GM18511 (cell line): Measurements from ENCODE around the gene MAP2K5.

Source experiments
- ATAC-seq: cut with Tn5 transposase; IDR thresholded peaks from one replicate; pipeline ENCODE4 v1.9.1; 2021; ENCODE audit warnings: mild to moderate bottlenecking, moderate library complexity; ENCODE audit not compliant: unreplicated experiment

Gene MAP2K5

GRCh38 chr15:67717776-67718175, 175.3 kb downstream of the MAP2K5 start:
- ATAC-seq = no peak

- no peak for ATAC-seq
Observed at GRCh38 chr15:67719330-67719959, 176.9 kb downstream of the MAP2K5 start.

DNA sequence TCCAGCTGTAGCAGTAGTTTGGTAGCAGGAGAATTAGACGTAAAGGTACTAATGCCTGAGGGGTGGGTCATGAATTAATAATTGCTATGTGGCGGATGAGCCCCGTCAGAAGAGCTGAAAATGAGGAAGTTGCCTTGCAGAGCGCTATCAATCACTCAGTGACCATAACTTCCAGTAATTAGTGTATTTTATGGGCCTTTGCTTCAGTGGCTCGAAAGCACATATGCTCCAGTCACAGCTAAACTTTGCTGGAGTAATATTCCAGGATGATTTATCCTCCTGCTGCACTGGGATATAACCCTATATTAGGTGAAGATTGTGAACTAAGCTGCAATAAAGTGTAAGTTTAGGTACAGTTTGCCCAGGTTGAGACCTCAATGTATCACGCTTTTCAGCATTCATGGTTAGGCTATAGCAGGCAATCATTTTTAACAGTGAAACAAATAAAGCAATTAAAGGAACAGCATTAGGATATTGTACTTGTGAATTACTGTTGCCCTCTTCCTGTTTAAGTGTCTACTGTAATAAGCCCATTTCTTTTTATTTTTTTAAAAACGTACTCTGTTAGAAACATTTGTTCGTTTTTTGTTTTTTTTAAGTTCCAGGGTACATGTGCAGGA, 178.2 kb downstream of the MAP2K5 start:
- ATAC-seq = no peak

GRCh38 chr15:67722030-67722817, 179.7 kb downstream of the MAP2K5 start:
- no peak for ATAC-seq

DNA sequence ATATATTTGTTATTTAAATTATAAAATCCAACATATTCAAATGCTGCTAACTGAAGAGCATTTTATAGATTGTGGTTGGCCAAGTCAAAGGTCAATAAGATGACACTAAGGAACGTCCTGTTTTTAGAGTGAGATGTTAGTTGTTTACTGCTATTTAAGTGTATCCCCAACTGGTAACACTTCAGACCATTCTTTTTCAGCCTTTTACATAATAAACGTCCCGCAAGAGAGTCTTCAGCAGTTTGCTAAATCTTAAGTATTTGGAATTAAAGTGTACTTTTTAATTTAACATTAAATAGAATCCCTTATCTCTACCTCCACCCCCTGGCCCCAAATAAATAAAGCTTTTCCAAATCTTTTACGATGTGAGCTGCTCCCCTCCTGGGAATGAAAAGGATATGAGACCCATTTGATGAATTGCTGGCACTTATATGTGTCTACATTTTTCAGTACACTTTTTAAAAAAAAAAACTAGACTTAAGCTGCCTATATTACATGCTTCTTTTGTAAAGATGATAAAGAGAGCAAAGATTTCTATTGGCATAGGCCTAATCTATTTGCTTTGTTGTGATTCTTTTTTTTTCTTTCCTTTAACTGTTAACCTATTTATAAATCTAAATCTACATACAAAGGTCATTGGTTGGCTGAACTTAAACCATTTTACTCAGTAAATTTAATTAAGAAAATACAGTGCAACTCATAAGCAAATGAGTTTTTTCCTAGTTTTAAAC, 181.0 kb downstream of the MAP2K5 start:
- ATAC-seq = no peak

DNA sequence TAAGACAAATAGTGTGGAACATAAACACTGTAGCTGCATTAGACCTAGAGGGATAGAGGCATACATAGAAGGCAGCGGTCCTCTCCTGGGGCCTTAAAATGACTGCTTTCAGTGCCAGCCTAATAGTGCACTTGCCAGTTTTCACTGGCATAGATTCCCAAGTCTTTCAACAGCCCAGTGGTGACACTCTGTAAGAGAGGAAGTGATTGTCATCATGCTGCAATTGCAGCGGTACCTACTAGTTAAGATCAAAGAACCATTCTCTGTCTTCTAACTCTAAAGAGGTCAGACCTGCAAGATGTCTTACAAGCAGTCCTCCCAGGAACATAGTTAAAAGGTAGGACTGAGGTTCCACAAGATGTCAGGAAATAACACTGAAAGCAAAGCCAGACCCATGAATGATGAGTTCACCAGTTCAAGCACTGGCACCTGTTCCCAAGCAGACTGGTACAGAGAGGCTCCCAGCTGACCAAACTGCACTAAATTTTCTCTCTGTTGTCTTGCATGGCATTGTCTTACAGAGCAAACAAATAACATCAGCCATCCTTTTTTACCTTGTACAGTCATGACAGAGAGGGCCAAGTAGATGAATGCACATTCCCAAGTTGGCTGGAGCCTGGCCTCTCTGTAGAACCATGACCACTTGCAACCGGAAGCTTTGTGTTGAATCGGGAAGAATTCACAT, 182.3 kb downstream of the MAP2K5 start:
- no peak for ATAC-seq

DNA sequence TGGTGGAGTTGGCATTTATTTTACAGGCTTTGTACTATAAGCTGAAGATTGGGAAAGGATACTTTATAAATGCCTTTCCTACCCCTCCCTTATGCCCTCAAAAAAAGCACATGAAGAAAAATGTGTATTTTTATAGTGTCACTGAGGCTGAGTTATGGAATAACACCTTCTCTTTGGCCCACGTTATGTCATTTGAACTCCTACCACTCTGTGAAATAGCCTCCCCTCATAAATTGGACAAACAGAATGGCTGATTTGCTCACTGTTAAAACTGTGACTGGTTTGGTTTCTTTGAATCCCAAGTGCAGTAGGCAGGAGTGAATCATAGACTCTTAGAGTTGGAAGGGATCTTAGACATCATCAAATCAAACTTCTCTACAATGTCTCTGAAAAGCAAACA, 187.6 kb downstream of the MAP2K5 start:
- ATAC-seq = no peak

DNA sequence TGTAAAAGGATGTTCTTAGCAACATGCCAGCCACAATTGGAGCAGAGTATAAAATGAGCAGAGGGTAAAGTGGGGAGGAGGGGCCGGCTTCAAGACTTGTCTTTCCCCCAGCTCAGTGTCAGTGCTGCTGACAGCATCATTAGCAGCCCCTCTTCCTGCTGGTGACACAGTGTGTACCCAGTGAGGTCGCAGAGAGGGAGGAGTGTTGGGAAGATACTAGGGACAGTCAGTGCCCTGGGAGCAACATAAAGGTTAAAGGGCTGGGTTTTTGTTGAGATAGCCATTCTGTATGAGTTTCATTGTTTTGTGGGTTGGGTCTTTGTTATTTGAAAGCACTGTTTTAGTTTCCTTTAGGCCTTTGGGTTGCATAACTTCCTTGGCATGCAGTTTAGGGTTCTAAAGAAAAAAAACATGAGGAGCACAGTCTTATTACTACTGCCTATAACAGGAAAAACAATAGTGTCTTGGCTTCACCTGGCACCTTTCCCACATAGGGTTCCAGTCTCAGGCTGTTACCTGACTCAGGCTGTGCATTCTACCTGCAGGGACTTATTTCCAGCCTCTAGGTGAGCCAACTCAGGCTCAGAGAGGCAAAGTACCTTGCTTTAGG, 188.7 kb downstream of the MAP2K5 start:
- ATAC-seq = no peak

DNA sequence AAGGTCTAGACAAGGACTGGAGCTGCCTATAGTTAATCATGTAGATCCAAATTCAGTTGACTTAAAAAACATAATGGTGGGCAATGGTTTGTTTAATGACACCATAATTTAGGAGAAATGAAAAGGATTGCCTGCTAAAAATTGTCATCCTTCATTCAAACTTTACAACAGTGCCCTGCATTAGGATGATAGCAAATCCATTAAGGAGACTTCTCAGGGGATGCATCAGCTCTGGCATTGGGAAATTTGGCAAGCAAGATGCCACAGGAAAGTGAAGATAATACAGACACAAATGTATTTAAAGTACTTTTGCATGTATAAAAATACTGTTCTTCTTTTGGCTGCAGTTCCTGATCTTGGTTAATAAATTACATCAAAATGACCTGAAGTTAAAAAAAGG, 189.7 kb downstream of the MAP2K5 start:
- ATAC-seq = no peak

DNA sequence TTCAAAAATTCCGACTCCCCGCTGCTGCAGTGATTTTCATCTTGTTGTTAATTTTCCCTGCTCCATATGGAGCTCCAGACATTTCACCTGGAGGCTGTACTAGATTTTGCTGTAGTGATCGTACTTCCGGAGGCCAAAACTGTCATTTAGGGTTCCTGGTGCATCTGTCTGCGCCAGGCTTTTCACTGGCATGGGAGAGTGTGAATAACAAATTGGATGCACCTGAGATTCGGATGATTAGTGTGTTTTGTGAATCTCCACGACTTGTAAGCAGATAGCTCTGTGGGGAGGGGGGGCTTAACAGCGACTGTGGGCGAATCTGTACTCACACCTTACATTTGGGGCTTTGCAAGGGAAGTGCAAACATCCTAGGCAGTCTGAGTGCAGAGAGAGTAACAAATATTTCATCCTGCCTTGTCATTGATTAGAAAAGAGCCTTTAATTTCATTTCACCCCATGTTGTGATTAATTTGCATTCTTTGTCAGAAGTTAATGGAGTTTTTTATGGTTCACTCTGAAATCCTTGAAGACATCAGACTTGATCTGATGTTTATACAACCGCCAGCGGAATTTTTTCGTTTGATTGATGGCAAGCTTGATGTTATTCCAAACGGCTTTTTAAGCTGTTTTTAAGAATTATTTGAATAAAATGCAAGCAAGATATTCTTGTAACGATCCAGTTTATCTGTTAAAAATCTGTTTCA, 190.3 kb downstream of the MAP2K5 start:
- ATAC-seq = no peak

- no peak for ATAC-seq
Observed at GRCh38 chr15:67735896-67736295, 193.4 kb downstream of the MAP2K5 start.

DNA sequence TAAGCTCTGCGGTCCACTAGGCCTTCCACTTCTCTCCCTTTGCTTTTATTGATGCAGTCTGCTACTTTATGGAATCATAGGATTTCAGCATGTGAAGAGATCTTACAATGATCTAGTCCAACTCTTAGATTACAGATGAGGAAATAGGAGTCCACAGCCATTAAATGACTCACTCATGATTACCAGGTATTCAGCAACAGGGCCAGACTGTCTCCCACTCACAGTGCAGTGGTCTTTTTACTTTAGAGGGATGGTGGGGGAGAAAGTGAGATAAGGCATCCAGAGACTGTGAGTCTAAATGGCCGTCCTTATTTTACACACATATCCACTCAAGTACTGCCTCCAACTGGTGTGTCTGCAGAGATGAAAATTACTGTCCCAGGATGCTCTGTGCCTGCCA, 194.3 kb downstream of the MAP2K5 start:
- no peak for ATAC-seq

DNA sequence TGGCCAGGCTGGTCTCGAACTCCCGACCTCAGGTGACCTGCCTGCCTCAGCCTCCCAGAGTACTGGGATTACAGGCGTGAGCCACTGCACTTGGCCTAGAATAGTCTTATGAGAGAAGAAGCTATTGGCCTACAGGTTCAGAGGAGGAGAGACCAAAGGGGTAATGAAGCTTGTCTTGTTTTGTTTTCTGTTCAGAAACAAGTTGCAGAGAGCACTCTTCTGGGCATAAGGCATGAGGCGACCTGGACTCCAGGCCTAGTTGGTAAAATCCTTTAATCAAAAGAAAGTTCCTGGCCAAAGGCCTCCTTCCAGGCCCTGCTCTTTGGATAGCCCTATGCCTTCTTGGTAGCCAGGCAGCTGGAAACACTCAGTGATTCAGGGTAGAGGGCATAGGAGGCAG, 195.6 kb downstream of the MAP2K5 start:
- ATAC-seq = no peak

DNA sequence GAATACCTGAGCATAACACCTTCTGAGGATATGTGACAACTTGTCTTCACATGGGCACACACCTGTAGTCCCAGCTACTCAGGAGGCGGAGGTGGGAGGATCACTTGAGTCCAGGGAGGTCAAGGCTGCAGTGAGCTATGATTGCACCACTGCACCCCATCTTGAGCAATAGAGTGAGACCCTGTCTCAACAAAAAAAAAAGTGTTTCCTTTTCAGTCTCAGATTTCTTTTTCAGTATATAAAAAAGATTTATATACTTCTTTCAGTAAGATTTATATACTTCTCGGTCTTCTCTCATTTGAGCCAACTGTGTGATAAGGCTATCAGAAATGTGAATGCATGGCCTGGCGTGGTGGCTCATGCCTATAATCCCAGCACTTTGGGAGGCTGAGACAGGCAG, 197.9 kb downstream of the MAP2K5 start:
- no peak for ATAC-seq

DNA sequence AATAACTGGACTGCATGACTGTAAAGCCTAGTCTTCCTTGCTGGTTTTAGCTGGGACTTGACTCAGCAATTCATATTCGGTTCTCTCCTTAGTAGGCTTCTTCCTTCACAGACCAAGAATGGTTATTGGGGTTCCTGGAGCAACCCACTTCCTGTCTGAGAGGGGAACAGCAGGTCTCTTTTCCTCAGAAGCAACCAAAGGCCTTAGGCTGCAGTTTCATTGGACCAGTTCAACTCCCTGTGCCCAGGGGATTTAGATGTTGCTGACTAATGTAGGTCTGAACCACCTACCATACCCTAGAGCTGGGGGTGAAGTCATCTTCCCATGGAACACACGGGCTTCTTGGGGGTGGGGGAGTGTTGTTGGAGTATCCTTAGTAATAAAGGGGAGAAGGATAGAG, 198.8 kb downstream of the MAP2K5 start:
- ATAC-seq = no peak

GRCh38 chr15:67743558-67743957, 201.1 kb downstream of the MAP2K5 start:
- no peak for ATAC-seq

GRCh38 chr15:67744331-67745072, 202.0 kb downstream of the MAP2K5 start:
- no peak for ATAC-seq

- no peak for ATAC-seq
Observed at GRCh38 chr15:67745073-67746006, 202.8 kb downstream of the MAP2K5 start.
